PC-3 (cell line): ENCODE results near the gene POLA1. TPM values are rescaled to one million over a fixed set of nuclear protein-coding genes. Genes with fewer than 3 reads are reported as not detected.

ENCODE experiments used
- ATAC-seq: fragments of 200-7000 bp; cut with Tn5 transposase; 2 replicates; pipeline ENCODE4 v1.9.1; 2020; ENCODE audit warnings: mild to moderate bottlenecking, moderate library complexity
- BruUV-seq: library from RNA; stranded (reverse); fragments of 400-500 nt; replicated peaks from 2 replicates; lab custom pipeline; 2021; lab: Mats Ljungman, UMichigan
- CTCF ChIA-PET: fragments of 300-600 bp; sonication (Branson Sonifier 250); formaldehyde crosslinking; loops from one replicate; lab custom pipeline; 2022; ENCODE audit warnings: antibody characterized with exemption; lab: Charles Lee
- POLR2A ChIA-PET: fragments of 300-600 bp; sonication (Branson Sonifier 250); formaldehyde crosslinking; loops from one replicate; lab custom pipeline; 2022; ENCODE audit warnings: antibody characterized with exemption; ENCODE audit not compliant: unreplicated experiment; lab: Charles Lee
- DNase-seq: peaks from one replicate; pipeline ENCODE4 v3.0.0-alpha.2; 2015
- H2AFZ ChIP-seq: fragments of 300-600 bp; sonication (generic); 2 replicates; pipeline ENCODE4 v1.6.0; 2016; ENCODE audit warnings: antibody characterized with exemption, low read length
- H3F3A ChIP-seq: fragments of 300-600 bp; sonication (generic); one replicate; pipeline ENCODE4 v1.6.0; 2017; ENCODE audit warnings: antibody characterized with exemption, low read length, control low read depth, mild to moderate bottlenecking; ENCODE audit not compliant: unreplicated experiment
- H3K27ac ChIP-seq: fragments of 300-600 bp; sonication (generic); 2 replicates; pipeline ENCODE4 v1.5.1; 2016; ENCODE audit warnings: mild to moderate bottlenecking, low read length
- H3K27me3 ChIP-seq: fragments of 300-600 bp; sonication (generic); 2 replicates; pipeline ENCODE4 v1.6.1; 2016; ENCODE audit warnings: low read length, mixed read lengths
- H3K36me3 ChIP-seq: fragments of 300-600 bp; sonication (generic); 2 replicates; pipeline ENCODE4 v1.6.1; 2016; ENCODE audit warnings: low read depth, mixed run types, low read length, mixed read lengths
- H3K4me1 ChIP-seq: fragments of 300-600 bp; sonication (generic); 2 replicates; pipeline ENCODE4 v1.5.1; 2016; ENCODE audit warnings: low read length; ENCODE audit not compliant: insufficient read depth
- H3K4me2 ChIP-seq: fragments of 300-600 bp; sonication (generic); 2 replicates; pipeline ENCODE4 v1.6.0; 2016; ENCODE audit warnings: low read length
- H3K4me3 ChIP-seq: fragments of 300-600 bp; sonication (generic); 2 replicates; pipeline ENCODE4 v1.5.1; 2016; ENCODE audit warnings: mild to moderate bottlenecking, low read length, mixed read lengths
- H3K79me2 ChIP-seq: fragments of 300-600 bp; sonication (generic); 2 replicates; pipeline ENCODE4 v1.6.1; 2017; ENCODE audit warnings: low read length, mixed read lengths
- H3K9ac ChIP-seq: fragments of 300-600 bp; sonication (generic); 2 replicates; pipeline ENCODE4 v1.6.0; 2016; ENCODE audit warnings: mild to moderate bottlenecking, low read length
- H3K9me2 ChIP-seq: fragments of 300-600 bp; sonication (generic); replicated peaks from 2 replicates; pipeline ENCODE4 v1.6.1; 2016; ENCODE audit warnings: mixed run types, low read length, mixed read lengths
- H3K9me3 ChIP-seq: fragments of 300-600 bp; sonication (generic); 2 replicates; pipeline ENCODE4 v1.6.1; 2016; ENCODE audit warnings: low read length, mixed read lengths
- H4K20me1 ChIP-seq: fragments of 300-600 bp; sonication (generic); 2 replicates; pipeline ENCODE4 v1.6.1; 2016; ENCODE audit warnings: low read length, mixed read lengths
- EZH2 ChIP-seq: fragments of 300-600 bp; sonication (generic); IDR thresholded peaks from one replicate; pipeline ENCODE4 v1.6.1; 2017; ENCODE audit warnings: antibody characterized with exemption, mild to moderate bottlenecking, low read length; ENCODE audit not compliant: unreplicated experiment
- EZH2phosphoT487 ChIP-seq: fragments of 300-600 bp; sonication (generic); IDR thresholded peaks from 2 replicates; pipeline ENCODE4 v1.6.1; 2018; ENCODE audit warnings: mild to moderate bottlenecking, antibody characterized with exemption, low read length, borderline replicate concordance
- intact Hi-C: fragments of 100-400 bp; cut with micrococcal nuclease; formaldehyde crosslinking; loops from 2 replicates; pipeline ENCODE4 v1.9.0; 2023
- total RNA-seq: library from RNA; depleted of rRNA; stranded (reverse); fragments of >200 nt; gene quantifications from 2 replicates; pipeline ENCODE4 v1.2.3, GENCODE V29; 2014
- TF ChIP-seq, protein P1 (sequence below): fragments of 300-600 bp; sonication (generic); conservative IDR thresholded peaks from 2 replicates; pipeline ENCODE4 v1.5.1; 2017; ENCODE audit warnings: antibody characterized with exemption, low read depth, mild to moderate bottlenecking, low read length

POLA1 gene
- total RNA-seq, 1 experiment from 2014 or later: 19.6 TPM

DNA sequence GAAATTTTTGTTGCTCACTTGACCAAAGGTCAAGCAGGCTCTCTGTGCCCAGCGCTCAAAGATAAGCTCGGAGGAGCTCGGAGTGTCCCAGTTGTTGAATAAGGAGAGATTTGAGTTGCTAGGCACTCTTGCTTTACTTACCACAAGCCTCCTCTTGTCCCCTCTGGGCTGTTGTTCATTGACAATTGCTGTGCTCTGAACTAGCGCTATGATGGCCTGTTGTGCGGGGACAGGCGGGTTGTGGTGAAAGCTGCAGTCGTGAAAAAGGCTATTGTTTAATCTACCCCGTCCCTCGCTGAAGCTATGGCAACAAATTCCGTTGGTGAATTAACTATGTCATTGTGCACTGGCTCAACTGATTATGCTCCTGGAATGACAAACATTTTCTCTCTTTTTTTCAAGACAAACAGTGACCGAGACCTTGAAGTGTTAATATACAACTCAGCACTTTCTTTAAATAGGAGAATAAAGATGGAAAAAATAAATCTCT is 21.0 kb upstream of the POLA1 start:
- DNase-seq: no peak
- Histone ChIP-seq H3K36me3 (no peaks in the 10 kb centered on the region), H3K4me2 (no peak overlapping the region), H3K9me3 (no peaks in the 10 kb centered on the region), H3K27me3 (peaks cover 10% of the 10 kb centered on the region; the same call in 1 of the 2 replicates), H3K4me1 (no peaks in the 10 kb centered on the region), H3F3A (no peaks in the 10 kb centered on the region), H3K4me3 (no peak overlapping the region), H3K9ac (no peak overlapping the region), H3K27ac (no peak overlapping the region), H4K20me1 (no peaks in the 10 kb centered on the region), H2AFZ (no peak overlapping the region), H3K79me2 (no peaks in the 10 kb centered on the region), H3K9me2 (no peaks in the 10 kb centered on the region)
- intact Hi-C loops: no loop called here
- POLR2A ChIA-PET: no interaction called here
- CTCF ChIA-PET: no interaction called here
- TF ChIP-seq EZH2phosphoT487 (no peak), EZH2 (no peak)
- TF ChIP-seq, protein P1, sequence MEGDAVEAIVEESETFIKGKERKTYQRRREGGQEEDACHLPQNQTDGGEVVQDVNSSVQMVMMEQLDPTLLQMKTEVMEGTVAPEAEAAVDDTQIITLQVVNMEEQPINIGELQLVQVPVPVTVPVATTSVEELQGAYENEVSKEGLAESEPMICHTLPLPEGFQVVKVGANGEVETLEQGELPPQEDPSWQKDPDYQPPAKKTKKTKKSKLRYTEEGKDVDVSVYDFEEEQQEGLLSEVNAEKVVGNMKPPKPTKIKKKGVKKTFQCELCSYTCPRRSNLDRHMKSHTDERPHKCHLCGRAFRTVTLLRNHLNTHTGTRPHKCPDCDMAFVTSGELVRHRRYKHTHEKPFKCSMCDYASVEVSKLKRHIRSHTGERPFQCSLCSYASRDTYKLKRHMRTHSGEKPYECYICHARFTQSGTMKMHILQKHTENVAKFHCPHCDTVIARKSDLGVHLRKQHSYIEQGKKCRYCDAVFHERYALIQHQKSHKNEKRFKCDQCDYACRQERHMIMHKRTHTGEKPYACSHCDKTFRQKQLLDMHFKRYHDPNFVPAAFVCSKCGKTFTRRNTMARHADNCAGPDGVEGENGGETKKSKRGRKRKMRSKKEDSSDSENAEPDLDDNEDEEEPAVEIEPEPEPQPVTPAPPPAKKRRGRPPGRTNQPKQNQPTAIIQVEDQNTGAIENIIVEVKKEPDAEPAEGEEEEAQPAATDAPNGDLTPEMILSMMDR: no peak
- no peak for ATAC-seq
- no TSS peak for BruUV-seq

DNA sequence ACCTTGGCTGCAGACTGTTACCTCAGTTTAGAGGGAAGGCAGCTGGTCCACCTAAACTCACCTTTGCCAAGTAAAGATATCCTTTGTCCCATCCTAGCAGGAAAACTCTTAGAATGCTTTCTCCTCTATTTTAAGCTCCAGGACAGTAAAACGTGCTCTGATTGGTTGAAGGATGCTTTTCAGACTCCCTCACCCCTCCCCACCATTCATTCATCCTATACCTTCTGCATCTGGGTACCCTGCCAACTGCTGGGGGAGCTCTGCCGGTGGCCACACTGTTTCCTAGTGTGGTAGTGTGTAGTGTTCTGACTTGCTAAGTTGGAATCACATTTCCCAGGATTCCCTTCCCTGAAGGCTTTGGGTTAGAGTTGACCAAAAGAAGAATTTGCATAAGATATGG is 20.3 kb upstream of the POLA1 start:
- POLR2A ChIA-PET: no interaction called here
- no peaks in the 10 kb centered on the region for H3K4me1 ChIP-seq
- H3K27me3 ChIP-seq: peaks cover 3% of the 10 kb centered on the region; the same call in 1 of the 2 replicates
- no peaks in the 10 kb centered on the region for H3K9me2 ChIP-seq
- intact Hi-C loops: no loop called here
- DNase-seq: no peak
- no peaks in the 10 kb centered on the region for H3K36me3 ChIP-seq
- BruUV-seq: no TSS peak
- ATAC-seq: no peak
- no peak overlapping the region for H3K4me3 ChIP-seq
- no peak for TF ChIP-seq EZH2
- TF ChIP-seq, protein P1: no peak
- no peak for TF ChIP-seq EZH2phosphoT487
- no peaks in the 10 kb centered on the region for H3F3A ChIP-seq
- H3K79me2 ChIP-seq: no peaks in the 10 kb centered on the region
- CTCF ChIA-PET: no interaction called here
- no peaks in the 10 kb centered on the region for H3K9me3 ChIP-seq
- H3K27ac ChIP-seq: no peak overlapping the region
- H3K9ac ChIP-seq: no peak overlapping the region
- no peak overlapping the region for H2AFZ ChIP-seq
- H3K4me2 ChIP-seq: no peak overlapping the region
- no peaks in the 10 kb centered on the region for H4K20me1 ChIP-seq

DNA sequence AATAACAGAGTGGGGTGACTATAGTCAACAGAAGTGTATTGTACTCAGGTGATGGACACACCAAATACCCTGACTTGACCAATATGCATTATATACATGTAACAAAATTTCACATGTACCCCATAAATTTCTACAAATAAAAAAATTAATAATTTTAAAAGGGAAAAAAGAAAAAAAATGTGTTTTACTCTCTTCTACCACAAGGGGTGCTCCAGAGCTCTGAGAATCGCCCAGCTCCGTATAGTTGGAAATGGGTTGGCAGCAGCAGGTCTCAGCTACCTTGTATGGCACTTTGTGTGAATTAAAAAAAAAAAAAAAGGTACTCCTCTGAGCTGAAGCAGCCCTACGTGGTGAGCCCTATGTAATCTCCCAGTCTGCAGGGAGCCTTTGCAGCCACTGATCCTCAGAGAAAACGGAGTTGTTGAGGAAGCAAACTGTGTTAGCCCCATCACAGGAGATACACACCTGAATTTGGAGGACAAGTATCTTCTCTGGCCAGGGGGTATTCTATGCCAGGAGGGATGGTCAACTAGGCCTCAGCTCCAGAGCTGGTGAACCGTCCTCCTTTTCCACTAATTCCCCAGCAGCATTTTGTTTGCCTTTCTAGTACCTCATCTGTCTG is 17.2 kb upstream of the POLA1 start:
- H3K27me3 ChIP-seq: peaks cover 13% of the 10 kb centered on the region
- TF ChIP-seq EZH2phosphoT487 (no peak), EZH2 (no peak)
- TF ChIP-seq, protein P1: peak; percentile 41; the same call in 1 of the 2 replicates
- H3K4me3 ChIP-seq: no peak overlapping the region
- BruUV-seq: no TSS peak
- intact Hi-C loops: no loop called here
- ChIA-PET POLR2A (no interaction called here), CTCF (interaction anchor here (0.5 to 0.7 kb wide), 4 partner anchors 14 to 162 kb away, joined by 3 to 7 read pairs (median 4); no protein-coding TSS in a partner anchor)
- H3F3A ChIP-seq: no peaks in the 10 kb centered on the region
- no peaks in the 10 kb centered on the region for H3K9me3 ChIP-seq
- H3K4me2 ChIP-seq: no peak overlapping the region
- no peak overlapping the region for H3K27ac ChIP-seq
- H2AFZ ChIP-seq: no peak overlapping the region
- no peaks in the 10 kb centered on the region for H4K20me1 ChIP-seq
- no peaks in the 10 kb centered on the region for H3K4me1 ChIP-seq
- DNase-seq (peak; percentile 30), ATAC-seq (no peak)
- no peaks in the 10 kb centered on the region for H3K79me2 ChIP-seq
- no peak overlapping the region for H3K9ac ChIP-seq
- no peaks in the 10 kb centered on the region for H3K9me2 ChIP-seq
- H3K36me3 ChIP-seq: no peaks in the 10 kb centered on the region
